ENCODE results near the gene SPOCK2. TPM values are rescaled to one million over a fixed set of nuclear protein-coding genes. Genes with fewer than 3 reads are reported as not detected.
"Not testable (repeated sequence)": the region's sequence is repeated elsewhere in the genome, so short reads cannot be mapped to it uniquely, and the experiment has no call there.

SPOCK2 gene
- 10 to 100 TPM; 46.3 to 48.8 TPM for total RNA-seq

DNA sequence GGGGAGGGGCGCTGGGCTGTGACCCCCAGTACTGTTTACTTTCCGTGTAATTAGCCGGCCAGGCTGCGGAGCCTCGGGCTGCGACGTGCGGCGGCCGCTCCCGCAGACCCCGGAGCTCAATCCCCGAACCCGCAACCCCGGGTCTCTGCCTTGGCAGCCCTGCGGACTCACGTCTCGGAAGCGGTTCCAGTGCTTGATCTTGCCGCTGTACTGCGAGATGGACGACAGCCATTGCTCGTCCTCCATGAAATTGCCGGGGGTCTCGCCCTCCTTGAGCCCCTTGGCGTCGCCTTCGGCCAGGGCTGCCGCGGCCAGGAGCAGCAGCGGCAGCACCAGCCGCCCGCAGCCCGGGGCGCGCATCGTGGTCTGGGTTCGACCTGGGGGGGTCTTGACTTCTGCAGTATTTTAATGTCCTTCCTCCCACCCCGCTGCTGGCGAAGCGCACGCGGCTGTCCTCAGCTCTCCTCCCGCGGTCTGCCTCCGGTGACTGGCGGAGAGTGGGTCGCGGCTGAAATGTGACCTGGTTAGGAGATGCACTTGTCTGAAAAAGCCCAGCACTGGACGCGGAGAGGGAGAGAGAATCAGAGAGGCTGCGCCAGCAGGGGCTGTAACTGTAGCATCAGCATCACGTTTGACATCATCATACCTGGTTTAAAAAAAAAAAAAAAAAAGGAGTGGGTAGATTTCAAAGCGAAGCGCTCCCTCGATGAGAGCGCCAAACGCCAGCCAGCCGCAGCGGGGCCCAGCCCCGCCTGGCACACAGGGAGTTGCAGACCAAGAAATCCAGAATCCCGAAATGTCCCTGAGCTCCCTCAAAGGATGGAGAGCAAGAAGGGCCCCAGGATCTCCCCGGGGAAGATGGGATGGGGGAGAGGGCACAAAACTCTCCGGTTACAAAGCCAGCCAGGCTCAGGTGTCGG lies at the start of gene SPOCK2:
Gene SPOCK2 (minus strand): TSS at position 583 of the 920 bp plus-strand sequence. CDS start 223 bp downstream, at position 360.
- ChIA-PET CTCF (interaction anchor here (0.7 to 2.6 kb wide), 5 partner anchors 15 to 192 kb away, joined by 3 to 7 read pairs (median 4); no protein-coding TSS in a partner anchor), POLR2A (interaction anchor here (0.7 to 1.7 kb wide), 11 partner anchors 9 to 1511 kb away, joined by 3 to 9 read pairs (median 5); no protein-coding TSS in a partner anchor)

GRCh38 chr10:72137583-72137982 lies 49.2 kb upstream of the SPOCK2 start:
- POLR2A ChIA-PET = interaction anchor here (0.6 to 0.7 kb wide), 2 partner anchors 9 to 361 kb away, joined by 3 read pairs; no protein-coding TSS in a partner anchor
- CTCF ChIA-PET = interaction anchor here (0.7 to 1.2 kb wide), 7 partner anchors 26 to 266 kb away, joined by 3 to 6 read pairs (median 3); no protein-coding TSS in a partner anchor

- POLR2A ChIA-PET = interaction anchor here (0.6 kb wide), 1 partner anchor 16 kb away, joined by 6 read pairs; no protein-coding TSS in a partner anchor
Measured at GRCh38 chr10:72136225-72136624, 47.9 kb upstream of the SPOCK2 start.

DNA sequence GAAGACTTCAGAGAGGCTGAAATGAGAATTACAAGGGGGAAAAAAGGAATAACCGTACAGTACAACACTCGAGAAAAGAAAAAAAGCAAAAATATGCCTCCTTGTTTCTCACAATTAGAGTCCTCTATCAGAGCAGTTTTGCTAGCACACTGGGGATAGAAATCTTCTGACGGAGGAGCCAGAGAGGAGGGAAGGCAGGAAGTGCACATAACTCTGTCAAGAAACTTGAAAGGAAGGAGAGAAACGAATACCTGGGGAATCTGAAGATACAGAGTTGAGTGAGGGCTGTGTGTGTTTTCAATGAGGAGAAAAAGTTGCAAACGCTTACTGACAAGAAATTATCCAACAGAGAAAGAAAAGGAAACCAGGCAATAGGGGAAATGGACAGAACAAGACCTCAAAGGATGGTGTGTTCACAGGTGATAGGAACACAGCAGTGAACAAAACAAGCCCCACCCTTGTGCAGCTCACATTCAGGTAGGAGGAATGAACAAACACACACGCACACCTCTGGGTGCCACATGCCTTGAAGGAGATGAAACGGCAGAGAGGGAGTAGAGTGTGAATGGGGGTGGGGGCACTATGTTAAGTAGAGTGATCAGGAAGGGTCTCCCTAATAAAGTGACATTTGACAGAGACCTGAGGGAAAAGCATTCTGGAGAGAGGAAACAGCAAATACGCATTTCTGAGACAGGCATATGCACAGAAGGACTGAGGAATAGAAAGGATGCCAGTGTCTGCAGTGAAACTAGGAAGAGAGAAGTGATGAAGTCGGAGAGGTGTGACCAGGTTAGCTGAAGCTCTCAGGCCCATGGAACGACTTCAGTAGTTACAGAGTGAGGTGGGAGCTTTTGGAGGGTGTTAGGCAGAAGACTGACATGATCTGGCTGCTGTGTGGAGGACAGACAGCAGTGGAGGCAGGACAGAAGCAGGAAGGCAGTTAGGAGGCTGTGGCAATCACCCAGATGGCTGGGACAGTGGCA lies 46.7 kb upstream of the SPOCK2 start:
- CTCF ChIA-PET = no interaction called here
- POLR2A ChIA-PET = no interaction called here

More at GRCh38 chr10:72136225-72136624, 47.9 kb upstream of the SPOCK2 start:
- CTCF ChIA-PET = not testable (repeated sequence)

GRCh38 chr10:72133517-72133916 lies 45.2 kb upstream of the SPOCK2 start:
- ChIA-PET POLR2A (no interaction called here), CTCF (interaction anchor here (1.0 to 1.4 kb wide), 3 partner anchors 13 to 204 kb away, joined by 3 to 6 read pairs (median 4); no protein-coding TSS in a partner anchor)

GRCh38 chr10:72132854-72133253 lies 44.5 kb upstream of the SPOCK2 start:
- ChIA-PET CTCF (interaction anchor here (1.0 to 1.4 kb wide), 3 partner anchors 14 to 204 kb away, joined by 3 to 6 read pairs (median 4); no protein-coding TSS in a partner anchor), POLR2A (no interaction called here)

DNA sequence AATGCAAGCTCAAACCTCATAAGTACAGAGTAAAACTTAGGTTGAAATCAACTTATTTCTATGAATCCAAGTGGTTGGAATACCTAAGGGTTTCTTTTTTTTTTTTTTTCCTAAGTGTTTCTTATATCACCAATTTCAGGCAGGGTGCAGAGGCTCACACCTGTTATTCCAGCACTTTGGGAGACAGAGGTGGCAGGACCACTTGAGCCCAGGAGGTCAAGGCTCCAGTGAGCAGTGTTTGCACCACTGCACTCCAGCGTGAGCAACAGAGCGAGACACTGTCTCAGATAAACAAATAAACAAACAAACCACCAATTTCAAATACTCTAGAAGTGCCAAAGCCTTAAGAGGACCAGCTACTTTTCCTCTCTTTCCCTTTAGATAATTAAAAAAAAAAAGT lies 39.2 kb upstream of the SPOCK2 start:
- ChIA-PET POLR2A (no interaction called here), CTCF (interaction anchor here (0.6 to 2.4 kb wide), 2 partner anchors 25 to 210 kb away, joined by 3 to 12 read pairs; no protein-coding TSS in a partner anchor)

GRCh38 chr10:72126872-72127232 lies 38.5 kb upstream of the SPOCK2 start:
- POLR2A ChIA-PET = no interaction called here
- CTCF ChIA-PET = interaction anchor here (0.9 to 2.4 kb wide), 6 partner anchors 13 to 216 kb away, joined by 3 to 12 read pairs (median 4); no protein-coding TSS in a partner anchor

DNA sequence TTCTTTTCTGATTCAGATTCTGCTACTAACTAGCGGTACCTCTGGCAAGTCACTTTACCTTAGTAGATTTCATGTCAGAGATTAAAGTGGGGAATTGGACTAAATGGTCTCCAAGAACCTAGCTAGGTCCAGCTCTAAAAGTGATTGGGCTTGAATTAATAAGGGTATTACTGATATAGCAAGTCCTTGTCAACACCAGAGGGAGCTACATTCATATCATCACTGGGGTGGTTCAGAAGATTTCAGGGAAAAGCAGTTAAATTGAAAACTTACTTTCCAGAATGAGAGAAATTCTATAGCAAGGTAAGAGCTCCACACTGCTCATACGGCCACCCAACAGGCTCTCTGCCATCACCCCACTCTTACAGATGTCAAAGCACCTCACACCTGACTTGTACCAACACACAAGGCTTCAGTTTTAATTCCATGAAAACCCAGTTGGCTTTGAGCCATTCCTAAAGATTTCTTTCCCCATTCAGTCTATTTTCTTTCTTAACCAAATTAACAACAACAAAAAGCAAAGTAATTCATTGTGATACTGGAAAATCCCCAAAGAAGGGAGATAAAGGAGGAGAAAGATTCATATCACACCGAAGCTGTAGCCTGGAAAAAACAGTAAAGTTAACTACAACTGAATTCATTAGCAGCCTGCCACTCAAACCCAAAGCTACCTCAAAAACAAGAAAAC lies 38.0 kb upstream of the SPOCK2 start:
- POLR2A ChIA-PET = no interaction called here
- CTCF ChIA-PET = interaction anchor here (0.9 to 2.4 kb wide), 9 partner anchors 13 to 217 kb away, joined by 3 to 12 read pairs (median 3); no protein-coding TSS in a partner anchor

DNA sequence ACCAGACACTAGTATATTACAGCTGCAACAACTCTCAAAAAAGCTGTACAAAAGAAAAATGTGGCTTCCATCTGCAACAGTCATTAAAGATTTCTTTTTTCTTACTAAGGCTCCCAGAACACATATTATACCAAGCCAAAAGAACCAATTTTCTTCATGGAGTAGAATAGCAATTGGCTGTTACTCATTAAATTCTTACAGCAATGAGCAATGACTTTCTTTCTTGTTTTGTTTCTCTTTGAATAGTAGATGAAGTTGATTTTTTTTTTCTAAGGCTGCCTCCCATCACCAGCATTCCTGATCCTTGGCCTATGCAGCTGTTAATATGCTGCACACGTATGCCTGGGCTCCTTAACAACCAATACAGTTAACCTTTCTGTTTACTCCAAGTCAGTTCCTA lies 36.6 kb upstream of the SPOCK2 start:
- POLR2A ChIA-PET = no interaction called here

GRCh38 chr10:72124381-72124780 lies 36.0 kb upstream of the SPOCK2 start:
- CTCF ChIA-PET = interaction anchor here (0.7 to 1.2 kb wide), 2 partner anchors 75 to 213 kb away, joined by 3 read pairs; no protein-coding TSS in a partner anchor
- POLR2A ChIA-PET = no interaction called here

More for the DNA sequence above, 36.6 kb upstream of the SPOCK2 start:
- CTCF ChIA-PET = interaction anchor here (0.7 to 1.2 kb wide), 3 partner anchors 76 to 212 kb away, joined by 3 read pairs; no protein-coding TSS in a partner anchor

DNA sequence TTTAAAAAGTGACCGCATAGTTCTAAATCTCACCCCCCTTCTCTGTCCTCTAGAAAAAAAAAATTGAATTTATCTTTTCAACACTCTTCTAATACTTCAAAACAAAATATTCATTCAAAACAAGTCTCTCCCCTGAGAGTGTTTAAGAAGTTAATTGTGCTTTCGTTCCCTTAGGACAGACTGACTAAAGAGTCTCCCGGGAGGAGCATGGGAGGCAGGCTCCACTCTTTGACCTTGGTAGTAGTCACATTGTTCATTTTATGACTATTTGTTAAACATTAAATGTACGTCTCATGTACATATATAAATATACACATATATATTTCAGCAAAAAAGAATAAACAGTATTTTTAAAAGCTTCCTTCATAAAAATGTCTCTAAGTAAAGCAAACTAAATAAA lies 35.3 kb upstream of the SPOCK2 start:
- POLR2A ChIA-PET = no interaction called here
- CTCF ChIA-PET = no interaction called here

- CTCF ChIA-PET = no interaction called here
- POLR2A ChIA-PET = no interaction called here
Measured at GRCh38 chr10:72122221-72122620, 33.9 kb upstream of the SPOCK2 start.

DNA sequence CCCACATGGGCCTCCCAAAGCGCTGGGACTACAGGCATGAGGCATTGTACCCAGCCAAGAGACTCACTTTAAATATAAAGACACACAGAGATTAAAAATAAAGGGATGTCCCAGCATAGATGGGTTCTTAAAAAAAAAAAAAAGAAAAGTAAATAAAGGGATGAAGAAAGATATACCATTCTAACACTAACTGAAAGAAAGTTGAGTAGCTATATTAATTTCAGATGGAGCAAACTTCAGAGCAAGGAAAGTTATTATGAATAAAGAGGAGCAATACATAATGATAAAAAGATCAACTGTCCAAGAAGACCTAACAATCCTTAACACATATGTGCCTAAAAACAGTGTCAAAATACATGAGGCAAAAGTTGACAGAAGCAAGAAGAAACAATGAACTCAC lies 33.0 kb upstream of the SPOCK2 start:
- ChIA-PET CTCF (no interaction called here), POLR2A (no interaction called here)

DNA sequence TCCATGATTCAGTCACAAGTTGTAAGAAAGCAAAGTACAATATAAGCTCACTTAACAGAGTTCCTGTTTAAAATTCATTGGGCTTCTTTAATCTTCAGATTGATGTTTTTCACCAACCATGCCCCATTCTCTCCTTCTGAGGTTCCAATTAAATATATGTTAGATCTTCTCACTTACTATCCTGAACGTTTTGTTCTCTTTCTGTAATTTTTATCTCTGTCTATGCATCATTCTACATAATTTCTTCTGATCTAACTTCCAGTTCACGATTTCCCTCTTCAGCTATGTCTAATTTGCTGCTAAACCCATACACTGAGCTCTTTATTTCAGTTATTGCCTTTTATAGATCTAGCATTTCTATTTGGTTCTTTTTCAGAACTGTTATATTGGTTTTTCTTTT lies 28.0 kb upstream of the SPOCK2 start:
- ChIA-PET POLR2A (no interaction called here), CTCF (no interaction called here)

- POLR2A ChIA-PET = no interaction called here
- CTCF ChIA-PET = interaction anchor here (0.7 kb wide), 1 partner anchor 981 kb away, joined by 3 read pairs; the partner anchor contains the start of gene P4HA1
Measured at GRCh38 chr10:72114706-72115450, 26.5 kb upstream of the SPOCK2 start.

- ChIA-PET POLR2A (no interaction called here), CTCF (no interaction called here)
Measured at GRCh38 chr10:72110673-72111401, 22.5 kb upstream of the SPOCK2 start.
